Measurements from ENCODE around the gene GLRB.

- no peak for TF ChIP-seq CTCF (IDR thresholded peaks at IDR 0.05 in 4 of 5, conservative IDR thresholded peaks at IDR 0.05 in 1 of 5)
- TF ChIP-seq POLR2A (IDR thresholded peaks at IDR 0.05), result no peak
These were observed 32.8 kb upstream of the GLRB start for GRCh38 chr4:157043131-157043530.
